Measurements from ENCODE around the gene TSSK1B.

TSSK1B gene

GRCh38 chr5:113384782-113385285 is 50.0 kb downstream of the TSSK1B start:
- H3K4me3 ChIP-seq (replicated peaks; ENCODE audit: low read depth, low read length), result no peak overlapping the region
- DNase-seq (ENCODE audit: low read depth), result no peak
- no peak for TF ChIP-seq CTCF (IDR thresholded peaks at IDR 0.05; ENCODE audit: low read length, missing control alignments)

GRCh38 chr5:113382731-113383130 is 52.1 kb downstream of the TSSK1B start:
- peak; percentile 41 for DNase-seq (ENCODE audit: low read depth)
- H3K4me3 ChIP-seq (replicated peaks; ENCODE audit: low read depth, low read length), result no peak overlapping the region
- no peak for TF ChIP-seq CTCF (IDR thresholded peaks at IDR 0.05; ENCODE audit: low read length, missing control alignments)
